PFSK-1 (cell line): Measurements from ENCODE around the gene KRTAP9-2.

ENCODE experiments used
- FOXP2 ChIP-seq: optimal IDR thresholded peaks from 2 replicates; pipeline ENCODE3; 2011; ENCODE audit warnings: borderline replicate concordance, control low read depth, inconsistent platforms; ENCODE audit not compliant: insufficient read depth; ENCODE audit errors: extremely low read length, extremely low read depth
- POLR2AphosphoS5 ChIP-seq: IDR thresholded peaks from 2 replicates; pipeline ENCODE4 v1.6.1; 2012; ENCODE audit warnings: low read depth, mild to moderate bottlenecking, control low read depth, low read length, moderate library complexity
- SIN3A ChIP-seq: IDR thresholded peaks from 2 replicates; pipeline ENCODE4 v1.6.1; 2012; ENCODE audit warnings: mild to moderate bottlenecking, low read length, moderate library complexity, borderline replicate concordance; ENCODE audit not compliant: insufficient read depth
- TAF1 ChIP-seq: IDR thresholded peaks from 2 replicates; pipeline ENCODE4 v1.6.1; 2012; ENCODE audit warnings: low read length, control low read depth, borderline replicate concordance; ENCODE audit not compliant: insufficient read depth
- TF ChIP-seq, protein P1 (sequence below), 2 experiments: IDR thresholded peaks; 2 replicates each; pipeline versions ENCODE4 v1.6.1 to v1.8.0; 2011 to 2012; ENCODE audit warnings: low read depth in 2 of 2, low read length in 2 of 2, control low read depth in 1 of 2, inconsistent platforms in 1 of 2, mild to moderate bottlenecking in 1 of 2, moderate library complexity in 1 of 2; ENCODE audit not compliant: insufficient read depth in 1 of 2

DNA sequence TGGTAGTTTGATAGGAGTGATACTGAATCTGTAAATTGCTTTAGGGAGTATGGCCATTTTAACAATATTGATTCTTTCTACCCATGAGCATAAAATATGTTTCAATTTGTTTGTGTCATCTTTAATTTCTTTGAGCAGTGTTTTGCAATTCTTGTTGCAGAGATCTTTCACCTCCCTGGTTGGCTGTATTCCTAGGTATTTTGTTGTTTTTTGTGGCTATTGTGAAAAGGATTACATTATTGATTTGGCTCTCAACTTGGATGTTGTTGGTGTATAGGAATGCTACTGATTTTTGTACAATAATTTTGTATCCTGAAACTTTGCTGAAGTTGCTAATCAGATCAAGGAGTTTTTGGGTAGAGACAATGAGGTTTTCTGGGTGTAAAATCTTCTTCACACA lies 32.0 kb downstream of the KRTAP9-2 start:
- TF ChIP-seq, protein P1, sequence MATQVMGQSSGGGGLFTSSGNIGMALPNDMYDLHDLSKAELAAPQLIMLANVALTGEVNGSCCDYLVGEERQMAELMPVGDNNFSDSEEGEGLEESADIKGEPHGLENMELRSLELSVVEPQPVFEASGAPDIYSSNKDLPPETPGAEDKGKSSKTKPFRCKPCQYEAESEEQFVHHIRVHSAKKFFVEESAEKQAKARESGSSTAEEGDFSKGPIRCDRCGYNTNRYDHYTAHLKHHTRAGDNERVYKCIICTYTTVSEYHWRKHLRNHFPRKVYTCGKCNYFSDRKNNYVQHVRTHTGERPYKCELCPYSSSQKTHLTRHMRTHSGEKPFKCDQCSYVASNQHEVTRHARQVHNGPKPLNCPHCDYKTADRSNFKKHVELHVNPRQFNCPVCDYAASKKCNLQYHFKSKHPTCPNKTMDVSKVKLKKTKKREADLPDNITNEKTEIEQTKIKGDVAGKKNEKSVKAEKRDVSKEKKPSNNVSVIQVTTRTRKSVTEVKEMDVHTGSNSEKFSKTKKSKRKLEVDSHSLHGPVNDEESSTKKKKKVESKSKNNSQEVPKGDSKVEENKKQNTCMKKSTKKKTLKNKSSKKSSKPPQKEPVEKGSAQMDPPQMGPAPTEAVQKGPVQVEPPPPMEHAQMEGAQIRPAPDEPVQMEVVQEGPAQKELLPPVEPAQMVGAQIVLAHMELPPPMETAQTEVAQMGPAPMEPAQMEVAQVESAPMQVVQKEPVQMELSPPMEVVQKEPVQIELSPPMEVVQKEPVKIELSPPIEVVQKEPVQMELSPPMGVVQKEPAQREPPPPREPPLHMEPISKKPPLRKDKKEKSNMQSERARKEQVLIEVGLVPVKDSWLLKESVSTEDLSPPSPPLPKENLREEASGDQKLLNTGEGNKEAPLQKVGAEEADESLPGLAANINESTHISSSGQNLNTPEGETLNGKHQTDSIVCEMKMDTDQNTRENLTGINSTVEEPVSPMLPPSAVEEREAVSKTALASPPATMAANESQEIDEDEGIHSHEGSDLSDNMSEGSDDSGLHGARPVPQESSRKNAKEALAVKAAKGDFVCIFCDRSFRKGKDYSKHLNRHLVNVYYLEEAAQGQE (IDR thresholded peaks at IDR 0.05; ENCODE audit: insufficient read depth in 1 of 2, low read depth in 2 of 2, low read length in 2 of 2) = no peak
- no peak for TF ChIP-seq POLR2AphosphoS5
- no peak for TF ChIP-seq SIN3A
- no peak for TF ChIP-seq TAF1
- TF ChIP-seq FOXP2 = no peak
